ENCODE results near the gene PAPOLA.

Gene PAPOLA

DNA sequence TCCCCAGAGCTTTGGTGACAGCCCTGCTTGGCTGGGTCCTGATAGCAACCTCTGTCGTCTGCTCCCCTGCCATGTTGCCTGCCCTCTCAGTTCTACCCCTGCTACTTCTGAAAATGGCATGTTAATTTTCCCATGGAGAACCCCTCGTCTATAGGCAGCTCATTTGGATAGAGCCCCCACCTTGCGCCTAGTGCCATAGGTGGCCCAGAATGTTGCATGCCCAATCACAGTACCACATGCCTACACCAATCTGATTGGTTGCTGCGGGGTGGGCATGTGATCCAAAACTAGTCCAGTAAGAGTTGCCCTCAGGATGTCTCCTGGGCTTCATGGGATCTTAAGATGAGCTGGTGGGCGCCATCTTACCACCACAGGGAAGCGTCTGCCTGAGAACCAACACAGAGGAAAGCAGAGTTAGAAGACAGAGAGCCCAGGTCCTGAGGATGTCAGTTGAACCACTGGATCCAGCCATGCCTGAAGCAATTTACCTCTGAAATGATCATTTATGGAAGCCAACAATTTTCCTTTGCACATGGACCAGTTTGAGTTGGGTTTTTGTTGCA is 85.7 kb downstream of the PAPOLA start:
- DNase-seq = no peak

DNA sequence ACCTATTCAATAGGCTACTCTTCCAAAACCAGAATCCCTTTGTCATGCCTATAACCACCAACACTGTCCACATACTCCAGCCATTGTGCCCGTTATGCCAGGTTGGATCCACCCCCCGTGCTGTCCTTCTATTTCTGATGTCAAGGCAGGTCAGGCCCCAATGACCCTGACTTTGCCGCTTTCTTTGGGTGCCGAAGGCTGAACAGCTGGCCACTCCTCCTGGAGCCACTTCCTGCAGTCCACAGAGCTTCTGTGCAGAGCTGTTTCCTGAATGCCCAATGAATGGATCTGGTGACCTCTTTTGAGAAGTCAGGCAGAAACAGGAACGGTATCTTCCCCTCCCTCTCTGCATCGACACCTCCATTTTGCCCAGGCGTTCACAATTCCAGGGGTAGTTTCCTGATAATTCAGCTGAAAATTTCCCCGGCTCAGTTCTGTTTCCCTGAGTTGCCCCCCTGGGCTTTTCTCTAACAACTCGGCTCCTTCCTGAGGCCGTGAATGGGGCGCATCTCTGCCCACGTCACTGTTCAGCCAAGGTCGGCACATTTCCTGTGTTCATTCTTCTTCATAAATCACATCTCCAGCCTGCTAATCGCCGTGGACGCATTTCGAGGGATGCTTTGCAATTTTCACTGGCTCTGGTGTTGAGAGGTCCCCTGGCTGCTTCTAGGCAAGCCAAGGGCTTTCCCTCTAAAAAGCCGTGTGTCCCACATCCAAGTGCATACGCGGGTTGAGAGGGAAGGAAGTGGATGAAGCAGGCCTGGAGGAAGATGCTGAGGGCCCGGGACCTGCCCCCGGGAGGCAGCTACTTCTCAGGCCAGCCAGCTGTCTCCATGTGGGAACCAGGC is 86.5 kb downstream of the PAPOLA start:
- no peak for DNase-seq

DNA sequence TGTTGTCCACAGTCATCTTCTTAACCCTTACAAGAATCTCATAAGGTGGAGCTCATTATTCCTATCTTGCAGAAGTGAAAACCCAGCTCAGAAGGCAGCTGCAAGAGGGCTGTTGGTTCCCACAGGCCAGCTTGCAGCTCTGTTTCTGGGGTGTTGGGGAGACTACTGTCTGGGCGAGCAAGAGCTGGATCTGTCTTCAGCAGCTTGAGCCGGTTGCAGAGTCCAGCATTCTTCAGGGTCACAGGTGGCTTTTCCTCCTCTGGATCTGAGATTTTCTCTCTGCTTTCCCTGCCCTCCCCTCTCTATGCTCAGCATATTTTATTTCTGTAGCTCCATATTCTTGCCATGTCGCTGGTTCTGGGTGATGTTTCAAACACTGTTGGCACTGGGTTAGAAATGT is 87.4 kb downstream of the PAPOLA start:
- DNase-seq = no peak

DNA sequence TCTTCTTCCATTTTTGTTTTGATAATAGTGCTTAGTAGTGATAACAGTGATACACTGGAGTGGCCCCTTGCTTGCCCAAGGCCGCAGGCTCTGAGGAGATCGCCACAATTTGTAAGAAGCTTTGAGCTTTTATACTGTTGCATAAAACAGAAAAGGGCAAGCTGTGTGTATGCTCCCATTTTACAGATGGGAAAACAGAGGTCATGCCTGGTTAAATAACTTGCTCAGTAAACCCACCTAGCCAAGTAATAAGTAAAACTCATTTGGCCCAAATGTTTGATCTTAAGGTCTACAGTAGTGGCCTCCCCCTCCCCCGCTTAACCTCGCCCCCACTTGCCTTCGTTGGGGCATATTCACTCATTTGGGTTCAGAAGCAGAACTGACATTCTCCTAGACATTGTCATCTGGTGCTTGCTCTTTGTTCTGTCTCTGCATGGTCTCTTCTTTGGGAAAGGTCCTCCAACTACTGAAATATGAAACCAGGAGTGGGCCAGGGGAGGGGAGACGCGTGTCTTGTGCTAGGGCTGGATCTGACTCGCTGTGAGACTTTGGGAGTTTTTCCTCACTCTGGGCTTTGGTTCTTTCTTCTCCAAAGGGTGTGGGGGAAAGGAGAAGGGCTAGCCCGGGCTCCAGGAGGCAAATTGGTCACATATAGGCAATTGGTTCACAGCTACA is 88.1 kb downstream of the PAPOLA start:
- DNase-seq = no peak

DNA sequence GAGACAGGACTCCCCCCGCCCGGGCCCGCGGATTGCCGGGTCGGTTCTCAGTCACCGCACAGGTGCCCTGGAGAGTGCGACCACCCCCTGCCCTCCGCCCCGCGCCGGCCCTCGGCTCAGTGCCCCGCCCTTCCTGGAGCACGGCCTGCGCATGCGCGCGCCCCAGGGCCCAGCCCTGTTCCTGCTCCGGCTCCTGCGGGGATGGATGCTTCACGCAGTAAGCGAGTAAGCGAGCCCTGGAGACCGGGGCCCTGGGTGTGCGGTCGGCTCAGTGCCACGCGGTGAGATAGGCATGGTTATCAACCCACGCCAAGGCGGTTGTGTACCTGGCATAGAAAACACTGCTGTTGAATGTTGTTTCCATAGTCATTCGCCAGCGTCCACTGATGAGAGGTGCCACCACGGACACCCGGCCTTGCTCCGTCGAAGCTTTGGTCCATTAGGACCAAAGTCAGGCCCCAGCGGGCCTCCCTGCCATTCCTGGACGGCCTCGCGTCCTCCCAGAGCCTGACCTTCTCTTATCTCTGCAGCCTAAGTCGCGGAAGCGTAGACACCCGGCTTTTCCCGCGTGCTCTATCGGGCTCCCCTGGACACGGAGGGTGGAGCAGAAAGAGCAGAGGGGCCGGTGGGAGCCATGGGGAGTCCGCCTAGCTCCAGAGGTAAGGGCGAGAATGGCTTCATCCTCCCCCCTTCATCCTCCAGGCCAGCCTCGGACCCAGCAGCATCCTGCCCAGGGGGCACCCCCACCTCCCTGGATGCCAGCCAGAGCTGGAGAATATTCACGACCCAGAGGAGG is 90.6 kb downstream of the PAPOLA start:
- DNase-seq = peak; percentile 50

DNA sequence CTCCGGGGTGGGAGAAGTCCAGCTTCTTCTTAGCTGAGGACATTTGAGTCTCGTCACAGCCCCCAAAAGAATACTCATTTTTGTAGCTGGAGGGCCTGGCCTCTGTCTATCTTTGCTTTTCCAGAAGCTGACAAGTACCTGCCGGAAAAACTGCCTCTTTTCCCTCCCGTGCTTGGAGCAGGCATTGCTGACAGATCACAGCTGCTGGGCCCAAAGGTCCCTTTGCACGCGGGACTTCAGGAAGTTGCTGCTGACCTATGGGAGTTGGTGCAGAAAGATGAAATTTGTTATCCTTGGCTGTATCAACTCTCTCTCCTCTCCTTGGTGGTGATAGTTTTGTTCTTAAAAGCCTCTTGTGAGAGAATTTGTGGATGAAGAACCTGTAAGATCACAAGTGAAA is 92.8 kb downstream of the PAPOLA start:
- DNase-seq = no peak

DNA sequence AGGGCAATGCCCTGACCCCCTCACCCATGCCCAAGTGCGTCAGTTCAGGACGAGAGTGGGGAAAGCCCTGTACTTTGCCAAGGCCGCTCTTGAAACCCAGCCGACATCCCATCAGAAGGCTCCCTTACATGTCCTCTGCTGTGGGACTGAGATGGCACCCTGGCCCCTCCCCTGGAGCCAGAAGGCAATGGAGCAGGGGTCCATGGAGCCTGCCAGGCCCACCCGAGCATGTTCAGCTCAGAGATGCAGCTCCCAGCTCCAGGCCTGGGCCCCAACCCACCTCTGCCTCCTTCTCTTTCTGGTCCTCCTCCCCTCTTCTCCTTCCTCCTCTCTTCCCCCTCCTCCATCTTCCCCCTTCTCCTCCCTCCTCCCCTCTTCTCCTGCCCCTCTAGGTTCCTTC is 95.5 kb downstream of the PAPOLA start:
- DNase-seq = no peak

DNA sequence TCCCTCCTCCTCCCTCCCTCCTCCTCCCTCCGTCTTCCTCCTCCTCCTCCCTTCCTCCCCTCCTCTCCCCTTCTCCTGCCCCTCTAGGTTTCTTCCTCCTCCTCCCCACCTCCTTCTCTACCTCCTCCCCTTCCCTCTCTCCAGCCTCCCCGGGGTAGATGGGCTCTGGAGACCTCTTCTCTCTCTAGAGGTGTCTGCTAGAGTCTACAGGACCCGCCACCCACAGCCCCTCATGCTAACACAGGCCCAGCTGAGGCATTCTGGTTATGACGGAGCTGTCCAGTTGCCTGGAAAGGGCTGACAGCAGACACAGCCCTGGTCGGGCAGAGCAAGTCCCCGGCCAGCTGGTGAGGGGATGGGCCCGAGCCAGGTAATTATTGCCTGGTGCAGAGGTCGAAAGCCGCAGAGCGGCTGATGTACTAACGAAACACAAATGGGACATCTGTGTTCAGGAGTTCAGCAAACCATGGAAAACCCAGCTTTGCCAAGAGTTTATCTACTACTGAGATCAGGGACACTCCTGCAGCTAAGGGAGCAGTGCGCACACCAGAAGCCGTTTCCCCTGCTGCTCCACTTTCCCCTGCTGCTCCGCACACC is 96.2 kb downstream of the PAPOLA start:
- no peak for DNase-seq

DNA sequence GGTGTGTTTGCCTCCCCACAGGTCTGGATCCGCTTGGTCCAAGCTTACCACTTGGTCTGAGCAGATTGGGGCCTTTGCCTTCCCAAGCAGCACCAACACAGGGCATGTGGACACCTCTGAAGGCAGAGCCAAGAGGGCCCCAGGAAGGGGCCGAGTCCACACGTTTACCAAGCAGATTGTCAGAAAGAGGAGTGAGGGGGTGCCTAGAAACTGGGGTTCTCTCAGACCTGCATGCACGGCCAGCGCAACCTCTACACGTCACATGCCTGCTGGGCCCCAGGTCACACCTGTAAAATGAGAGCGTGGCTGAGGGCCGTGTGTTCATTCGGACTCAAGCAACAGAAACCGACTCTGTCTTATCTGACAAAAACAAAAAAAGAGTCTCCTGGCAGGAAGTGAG is 96.9 kb downstream of the PAPOLA start:
- DNase-seq = no peak

DNA sequence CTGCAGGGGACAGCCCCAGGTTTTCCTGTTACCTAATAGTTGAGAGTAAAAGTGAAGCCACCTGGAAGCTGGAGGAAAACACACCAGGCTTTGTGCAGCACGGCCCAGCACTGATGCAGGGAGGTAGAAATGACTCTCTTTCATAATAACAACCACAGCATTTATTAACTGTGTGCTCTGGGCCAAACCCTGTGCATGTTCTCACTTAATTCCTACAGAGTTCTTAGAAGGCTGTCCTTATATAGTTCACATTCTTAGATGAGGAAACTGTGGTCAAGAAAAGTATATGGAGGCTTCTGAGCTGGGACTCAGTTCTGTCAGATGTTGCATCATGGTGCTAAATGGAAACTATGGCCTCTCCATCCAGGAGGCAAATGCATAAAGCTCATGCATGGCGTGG is 100.0 kb downstream of the PAPOLA start:
- DNase-seq = no peak

DNA sequence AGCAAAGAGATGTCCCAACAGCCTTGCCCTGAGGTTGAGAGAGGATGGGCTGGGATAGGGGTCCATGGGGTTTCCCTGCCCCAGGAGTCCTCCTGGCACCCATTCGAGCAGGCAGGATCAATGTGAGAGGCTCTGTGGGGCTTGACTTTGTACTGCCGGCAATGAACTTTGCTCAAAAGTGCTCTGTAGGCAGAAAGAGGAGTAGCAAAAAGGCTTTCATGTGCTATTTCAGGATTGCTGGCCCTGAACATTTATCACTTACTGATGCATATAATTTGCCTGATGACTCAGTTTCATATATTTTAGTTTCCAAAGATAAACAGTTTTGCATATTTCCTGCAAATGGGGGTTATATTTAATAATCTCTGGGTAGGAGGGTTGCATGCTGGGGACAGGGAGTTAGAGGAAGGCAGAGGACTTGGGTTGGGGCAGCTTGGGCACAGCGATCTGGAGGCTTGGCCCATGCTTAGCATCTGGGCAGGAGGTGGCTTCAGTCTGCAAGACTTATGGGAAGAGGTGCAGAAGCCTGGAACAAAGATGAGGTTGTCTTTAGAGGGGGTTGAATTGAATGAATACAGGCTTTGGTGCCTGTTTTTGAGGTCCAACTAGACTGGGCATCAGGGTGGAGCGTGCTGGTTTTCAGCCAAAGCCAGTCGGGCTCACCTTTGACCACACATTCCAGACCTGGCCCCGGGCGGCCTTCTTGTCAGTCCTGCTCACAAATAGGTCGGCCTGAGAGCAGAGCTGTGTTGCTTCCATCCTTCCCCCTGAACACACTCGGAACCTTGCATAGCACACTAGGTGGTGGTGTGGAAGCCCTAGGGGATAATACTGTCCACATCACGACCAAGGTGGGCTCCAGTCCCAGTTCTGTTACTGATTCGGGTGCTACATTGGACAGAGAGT is 101.4 kb downstream of the PAPOLA start:
- no peak for DNase-seq

DNA sequence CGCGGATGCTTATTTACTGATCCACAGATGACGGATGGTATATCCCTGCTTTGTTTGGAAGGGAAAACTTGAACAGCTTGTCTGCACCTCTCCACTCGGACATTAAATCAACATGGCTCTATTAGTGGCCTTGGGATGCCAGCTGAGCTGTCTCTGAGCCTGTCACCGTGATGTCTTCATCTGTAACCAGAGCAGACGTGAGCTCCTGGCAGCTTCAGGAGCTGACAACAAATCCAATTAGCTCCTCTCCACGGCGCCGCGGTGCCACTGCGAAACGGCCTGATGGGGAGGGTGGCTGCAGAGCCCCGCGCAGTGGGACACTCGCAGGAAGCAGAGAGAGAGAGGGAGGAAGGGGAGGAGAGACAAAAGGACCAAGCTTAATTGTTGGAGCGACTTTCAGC is 112.3 kb downstream of the PAPOLA start:
- DNase-seq = no peak

DNA sequence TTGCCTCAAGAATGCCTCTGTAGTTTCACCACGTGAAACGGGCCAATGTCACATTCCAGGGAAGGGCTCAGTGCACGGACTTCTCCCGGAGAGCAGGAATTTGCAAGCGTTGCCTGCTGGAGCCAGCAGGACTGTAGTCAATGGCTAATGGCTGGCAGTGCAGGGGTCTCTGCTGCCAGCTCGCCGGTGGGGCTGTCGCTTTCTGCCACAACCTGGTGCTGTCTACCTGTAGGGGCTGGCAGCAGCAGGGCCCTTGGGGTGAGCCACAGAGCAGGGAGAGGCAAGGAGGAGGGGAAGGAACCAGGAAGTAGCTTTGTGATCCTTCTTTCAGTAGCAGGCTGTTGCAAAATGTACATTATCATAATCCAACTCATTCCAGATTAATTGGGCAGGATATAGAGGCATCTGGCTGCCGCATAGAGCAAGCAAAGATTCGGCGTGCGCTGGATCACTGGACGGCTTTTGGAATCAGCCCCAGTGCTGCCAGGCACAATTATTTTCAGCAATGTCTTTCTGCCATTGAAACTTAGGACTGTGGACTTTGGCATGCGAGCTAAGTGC is 114.1 kb downstream of the PAPOLA start:
- no peak for DNase-seq
